ENCODE data around the gene FNIP2.

GRCh38 chr4:158948071-158948470 is 179.2 kb downstream of the FNIP2 start:
- TF ChIP-seq CTCF (conservative IDR thresholded peaks at IDR 0.05; ENCODE audit: low read length) = no peak
- TF ChIP-seq EZH2phosphoT487 (IDR thresholded peaks at IDR 0.05; ENCODE audit: borderline replicate concordance, low read depth, low read length) = no peak

Measured in OCI-LY7 (cell line).